AG04449 (cell line): ENCODE measurements around the gene COL11A1.
A peak's percentile ranks its signal among the peaks of the same experiment; 100 is the strongest.
"Not testable (repeated sequence)": the region's sequence is repeated elsewhere in the genome, so short reads cannot be mapped to it uniquely, and the experiment has no call there.

Source experiments
- CTCF ChIA-PET: fragments of 350-600 bp; formaldehyde crosslinking; extraction: SDS; loops from one replicate; lab custom pipeline; 2021; ENCODE audit warnings: antibody characterized with exemption; lab: Yijun Ruan, JAX
- POLR2A ChIA-PET: fragments of 400-600, 350-600 bp; formaldehyde crosslinking; extraction: SDS; loops from one replicate; lab custom pipeline; 2020; ENCODE audit warnings: antibody characterized with exemption, inconsistent platforms; lab: Yijun Ruan, JAX
- DNase-seq: peaks from one replicate; pipeline ENCODE4 v3.0.0-alpha.2; 2010; ENCODE audit warnings: low read depth, low spot score
- H3K4me3 ChIP-seq: 2 replicates; pipeline ENCODE4 v1.5.1; 2011; ENCODE audit warnings: low read depth, mild to moderate bottlenecking, control low read depth, low read length
- CTCF ChIP-seq: IDR thresholded peaks from one replicate; pipeline ENCODE4 v1.5.1; 2011; ENCODE audit warnings: mild to moderate bottlenecking, moderate library complexity, low read length, control low read depth, inconsistent platforms; ENCODE audit not compliant: insufficient read depth; ENCODE audit errors: missing control alignments

Gene COL11A1

GRCh38 chr1:102961549-102961948, 146.8 kb downstream of the COL11A1 start:
- no peak for DNase-seq
- CTCF ChIA-PET, result interaction anchor here (2.1 kb wide), 1 partner anchor 9 kb away, joined by 10 read pairs; no protein-coding TSS in a partner anchor
- H3K4me3 ChIP-seq, result no peak overlapping the region
- no peak for TF ChIP-seq CTCF
- POLR2A ChIA-PET, result interaction anchor here (0.7 kb wide), 1 partner anchor 433 kb away, joined by 3 read pairs; no protein-coding TSS in a partner anchor

GRCh38 chr1:102954576-102954975, 153.7 kb downstream of the COL11A1 start:
- ChIA-PET CTCF (no interaction called here), POLR2A (no interaction called here)
- H3K4me3 ChIP-seq, result no peak overlapping the region
- TF ChIP-seq CTCF, result no peak
- no peak for DNase-seq

GRCh38 chr1:102952400-102952799, 155.9 kb downstream of the COL11A1 start:
- no peak for DNase-seq
- CTCF ChIA-PET, result no interaction called here
- TF ChIP-seq CTCF, result no peak
- no peak overlapping the region for H3K4me3 ChIP-seq
- POLR2A ChIA-PET, result no interaction called here

- no peak for TF ChIP-seq CTCF
- DNase-seq, result peak; percentile 14
- ChIA-PET POLR2A (no interaction called here), CTCF (no interaction called here)
- H3K4me3 ChIP-seq, result no peak overlapping the region
Measured at GRCh38 chr1:102942324-102942723, 166.0 kb downstream of the COL11A1 start.

- CTCF ChIA-PET, result interaction anchor here (2.1 kb wide), 1 partner anchor 29 kb away, joined by 10 read pairs; no protein-coding TSS in a partner anchor
- no peak for TF ChIP-seq CTCF
- no peak overlapping the region for H3K4me3 ChIP-seq
- POLR2A ChIA-PET, result no interaction called here
- DNase-seq, result peak; percentile 19
Measured at GRCh38 chr1:102941366-102941947, 166.9 kb downstream of the COL11A1 start.

- no peak for DNase-seq
- H3K4me3 ChIP-seq, result no peak overlapping the region
- CTCF ChIA-PET, result interaction anchor here (0.6 kb wide), 1 partner anchor 613 kb away, joined by 3 read pairs; no protein-coding TSS in a partner anchor
- POLR2A ChIA-PET, result no interaction called here
- no peak for TF ChIP-seq CTCF
Measured at GRCh38 chr1:102937401-102937800, 170.9 kb downstream of the COL11A1 start.

GRCh38 chr1:102933362-102933761, 175.0 kb downstream of the COL11A1 start:
- POLR2A ChIA-PET, DNase-seq, H3K4me3 ChIP-seq: not testable (repeated sequence)
- CTCF ChIA-PET, result interaction anchor here (0.8 kb wide), 1 partner anchor 59 kb away, joined by 3 read pairs; no protein-coding TSS in a partner anchor
